ENCODE measurements around the gene XRCC2. TPM values are rescaled to one million over a fixed set of nuclear protein-coding genes. Genes with fewer than 3 reads are reported as not detected.

XRCC2 gene
- total RNA-seq, 2 donors from 2014 or later: 10.1 to 41.2 TPM

DNA sequence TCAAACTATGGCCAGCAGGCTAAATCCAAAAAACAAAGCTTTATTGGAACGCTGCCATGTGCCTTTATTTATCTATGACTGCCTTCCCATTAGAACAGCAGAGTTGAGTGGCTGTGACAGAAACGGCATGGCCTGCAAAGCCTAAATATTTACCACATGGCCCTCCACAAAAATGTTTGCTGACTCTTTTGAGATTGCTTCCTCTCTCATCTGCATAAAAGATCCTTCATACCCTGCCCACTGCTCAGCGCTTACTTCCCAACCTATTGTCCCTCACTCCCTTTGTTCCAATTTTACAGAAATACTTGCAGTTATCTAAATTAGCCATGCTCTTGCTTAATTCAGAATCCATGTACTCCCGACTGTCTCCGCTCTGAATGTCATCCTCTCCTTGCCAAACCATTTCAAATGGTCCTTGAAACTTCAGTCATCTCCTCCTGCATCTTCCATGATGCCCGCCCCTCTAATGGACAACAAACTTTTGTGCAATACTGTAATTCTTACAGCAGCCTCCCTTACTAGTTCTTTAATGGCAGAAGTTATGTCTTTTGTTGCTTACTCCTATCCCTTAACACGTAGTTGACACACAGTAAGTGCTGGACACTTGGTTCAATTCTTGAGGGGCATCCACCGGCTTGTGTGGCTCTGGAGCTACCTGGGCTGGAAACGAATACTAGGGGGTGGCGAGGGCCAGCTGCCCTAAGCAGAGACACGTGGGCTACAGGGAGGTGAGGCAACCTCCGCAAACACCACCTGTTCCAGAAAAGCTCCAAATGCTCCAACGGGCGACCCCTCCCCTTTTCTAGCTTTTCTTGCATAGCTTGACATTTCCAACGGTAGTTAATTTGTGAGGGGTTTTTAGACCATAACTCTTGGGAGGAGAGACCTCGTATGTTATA lies 832 bp downstream of the XRCC2 start:
- Mint-ChIP-seq H3K36me3 (no peaks in the 10 kb centered on the region), H3K4me1 (ENCODE audit: low read depth in 2 of 2) (peaks cover 9 to 14% of the 10 kb centered on the region in 2 donors), H3K27ac (peak overlapping the region; percentile 86 to 91), H3K27me3 (no peaks in the 10 kb centered on the region), H3K9me3 (no peaks in the 10 kb centered on the region), H3K4me3 (peak overlapping the region; percentile 87)
- peak in 1 of 2 donors; percentile 43 for ATAC-seq
- no peak for DNase-seq (ENCODE audit: low spot score)

GRCh38 chr7:152673897-152674296 lies 2.0 kb downstream of the XRCC2 start:
- H3K4me1 Mint-ChIP-seq (ENCODE audit: low read depth in 2 of 2): peaks cover 9 to 14% of the 10 kb centered on the region in 2 donors
- no peak overlapping the region for H3K4me3 Mint-ChIP-seq
- H3K36me3 Mint-ChIP-seq: no peaks in the 10 kb centered on the region
- DNase-seq (ENCODE audit: low spot score) (no peak), ATAC-seq (no peak)
- H3K27ac Mint-ChIP-seq: no peak overlapping the region
- no peaks in the 10 kb centered on the region for H3K9me3 Mint-ChIP-seq
- no peaks in the 10 kb centered on the region for H3K27me3 Mint-ChIP-seq

DNA sequence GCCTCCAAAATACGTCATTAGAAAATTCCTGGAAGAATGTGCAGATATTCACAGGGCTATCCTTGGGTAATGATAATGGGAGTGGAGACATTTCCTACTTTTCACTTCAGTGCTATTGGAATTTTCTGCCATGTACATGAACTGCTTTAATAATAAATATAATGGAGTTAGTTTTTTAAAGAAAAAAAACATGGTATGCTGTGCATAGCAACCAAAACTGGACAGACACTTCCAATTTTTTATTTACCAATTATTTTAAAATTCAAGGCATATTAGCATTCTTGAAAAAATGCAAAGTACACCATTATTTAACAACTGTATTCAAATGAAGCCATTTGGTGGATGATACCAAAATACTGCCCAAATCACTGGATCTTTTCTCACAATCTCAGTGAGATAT lies 3.3 kb downstream of the XRCC2 start:
- H3K4me3 Mint-ChIP-seq: no peak overlapping the region
- ATAC-seq: no peak
- peaks cover 9 to 14% of the 10 kb centered on the region in 2 donors for H3K4me1 Mint-ChIP-seq (ENCODE audit: low read depth in 2 of 2)
- no peak overlapping the region for H3K27ac Mint-ChIP-seq
- H3K36me3 Mint-ChIP-seq: no peaks in the 10 kb centered on the region
- H3K27me3 Mint-ChIP-seq: no peaks in the 10 kb centered on the region
- H3K9me3 Mint-ChIP-seq: no peaks in the 10 kb centered on the region
- DNase-seq (ENCODE audit: low spot score): no peak

DNA sequence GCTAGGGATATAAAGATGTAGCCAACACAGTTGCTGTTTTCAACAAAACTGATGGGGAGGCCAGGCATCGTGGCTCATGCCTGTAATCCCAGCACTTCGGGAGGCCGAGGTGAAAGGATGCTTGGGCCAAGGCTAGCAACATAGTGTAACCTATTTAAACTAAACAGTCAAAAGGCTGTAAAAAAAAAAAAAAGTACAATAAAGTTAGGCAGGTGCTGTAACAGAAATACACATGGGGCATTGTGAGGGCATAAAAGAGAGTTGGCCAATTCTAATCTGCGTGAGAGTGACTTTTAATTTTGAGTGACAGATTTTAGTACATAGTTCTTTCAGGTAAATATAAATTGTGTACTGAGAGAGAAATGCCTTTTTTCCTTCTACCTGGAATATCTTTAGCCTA lies 6.2 kb downstream of the XRCC2 start:
- H3K9me3 Mint-ChIP-seq: no peaks in the 10 kb centered on the region
- peaks cover 0 to under 1% of the 10 kb centered on the region in 2 donors for H3K4me1 Mint-ChIP-seq (ENCODE audit: low read depth in 2 of 2)
- H3K27ac Mint-ChIP-seq: no peak overlapping the region
- H3K4me3 Mint-ChIP-seq: no peak overlapping the region
- no peaks in the 10 kb centered on the region for H3K36me3 Mint-ChIP-seq
- no peaks in the 10 kb centered on the region for H3K27me3 Mint-ChIP-seq
- no peak for ATAC-seq
- no peak for DNase-seq (ENCODE audit: low spot score)

- Mint-ChIP-seq H3K27ac (no peak overlapping the region), H3K27me3 (no peaks in the 10 kb centered on the region), H3K4me1 (ENCODE audit: low read depth in 2 of 2) (no peaks in the 10 kb centered on the region), H3K36me3 (no peaks in the 10 kb centered on the region), H3K4me3 (no peak overlapping the region), H3K9me3 (no peaks in the 10 kb centered on the region)
- ATAC-seq (no peak), DNase-seq (ENCODE audit: low spot score) (no peak)
These were observed 7.0 kb downstream of the XRCC2 start for GRCh38 chr7:152668975-152669374.

DNA sequence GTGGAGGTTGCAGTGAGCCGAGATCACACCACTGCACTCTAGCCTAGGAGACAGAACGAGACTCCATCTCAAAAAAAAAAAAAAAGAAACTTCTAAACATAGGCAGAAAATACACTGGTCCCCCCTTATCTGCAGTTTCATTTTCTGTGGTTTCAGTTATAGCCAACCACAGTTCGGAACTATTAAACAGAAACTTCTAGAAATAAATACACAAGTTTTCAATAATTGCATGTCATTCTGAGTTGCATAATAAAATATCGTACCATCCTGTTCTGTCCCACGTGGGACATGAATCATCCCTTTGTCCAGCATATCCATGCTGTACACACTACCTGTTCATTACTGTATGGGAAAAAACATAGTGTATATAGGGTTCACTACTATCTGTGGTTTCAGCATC lies 8.0 kb downstream of the XRCC2 start:
- ATAC-seq (no peak), DNase-seq (ENCODE audit: low spot score) (no peak)
- no peak overlapping the region for H3K4me3 Mint-ChIP-seq
- H3K27me3 Mint-ChIP-seq: no peaks in the 10 kb centered on the region
- no peaks in the 10 kb centered on the region for H3K4me1 Mint-ChIP-seq (ENCODE audit: low read depth in 2 of 2)
- H3K36me3 Mint-ChIP-seq: no peaks in the 10 kb centered on the region
- no peaks in the 10 kb centered on the region for H3K9me3 Mint-ChIP-seq
- no peak overlapping the region for H3K27ac Mint-ChIP-seq

DNA sequence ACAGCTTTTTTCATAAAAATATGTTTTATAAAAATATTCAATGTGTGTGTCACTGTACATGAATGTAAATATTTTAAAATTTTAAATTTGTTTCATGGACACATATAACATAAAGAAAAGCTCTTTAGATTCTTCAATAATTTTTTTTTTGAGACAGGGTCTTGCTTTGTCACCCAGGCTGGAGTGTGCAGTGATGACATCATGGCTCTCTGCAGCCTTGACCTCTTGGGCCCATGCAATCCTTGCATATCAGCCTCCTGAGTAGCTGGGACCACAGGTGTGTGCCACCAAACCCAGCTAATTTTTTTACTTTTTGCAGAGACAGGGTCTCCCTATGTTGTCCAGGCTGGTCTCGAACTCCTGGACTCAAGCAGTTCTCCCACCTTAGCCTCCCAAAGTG lies 9.9 kb downstream of the XRCC2 start:
- DNase-seq (ENCODE audit: low spot score) (no peak), ATAC-seq (no peak)
- H3K4me1 Mint-ChIP-seq (ENCODE audit: low read depth in 2 of 2): no peaks in the 10 kb centered on the region
- H3K4me3 Mint-ChIP-seq: no peak overlapping the region
- no peak overlapping the region for H3K27ac Mint-ChIP-seq
- H3K27me3 Mint-ChIP-seq: no peaks in the 10 kb centered on the region
- H3K9me3 Mint-ChIP-seq: no peaks in the 10 kb centered on the region
- H3K36me3 Mint-ChIP-seq: no peaks in the 10 kb centered on the region

DNA sequence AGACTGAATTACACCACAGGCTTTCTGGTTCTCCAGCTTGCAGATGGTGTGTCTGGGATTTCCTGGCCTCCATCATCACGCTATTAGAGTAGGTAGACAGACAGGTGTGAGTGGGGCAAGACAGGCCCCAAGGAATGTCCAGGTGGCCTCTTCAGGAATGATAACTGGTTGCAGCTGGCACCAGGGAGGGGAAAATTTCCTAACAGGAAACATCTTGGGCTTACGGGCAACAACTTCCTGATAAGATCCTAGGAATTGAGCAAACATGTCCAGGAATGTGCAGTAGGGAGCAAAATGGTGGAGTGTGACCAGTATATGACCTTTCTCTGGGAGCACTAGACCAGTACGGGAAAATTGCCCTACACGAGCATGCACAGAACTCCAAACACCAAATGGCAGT lies 11.3 kb downstream of the XRCC2 start:
- ATAC-seq: no peak

GRCh38 chr7:152663931-152664330 lies 12.0 kb downstream of the XRCC2 start:
- H3K36me3 Mint-ChIP-seq: peaks cover 5% of the 10 kb centered on the region
- H3K4me1 Mint-ChIP-seq (ENCODE audit: low read depth in 2 of 2): peaks cover 0 to 2% of the 10 kb centered on the region in 2 donors

More for the DNA sequence above, 11.3 kb downstream of the XRCC2 start:
- Mint-ChIP-seq H3K27me3 (no peaks in the 10 kb centered on the region), H3K4me1 (ENCODE audit: low read depth in 2 of 2) (no peaks in the 10 kb centered on the region), H3K36me3 (no peaks in the 10 kb centered on the region), H3K9me3 (no peaks in the 10 kb centered on the region), H3K4me3 (no peak overlapping the region), H3K27ac (no peak overlapping the region)
- DNase-seq (ENCODE audit: low spot score): no peak

GRCh38 chr7:152663148-152663740 lies 12.7 kb downstream of the XRCC2 start:
- H3K27ac Mint-ChIP-seq: no peak overlapping the region
- H3K36me3 Mint-ChIP-seq: peaks cover 10% of the 10 kb centered on the region
- no peak for DNase-seq (ENCODE audit: low spot score)
- H3K4me1 Mint-ChIP-seq (ENCODE audit: low read depth in 2 of 2): peaks cover 0 to 7% of the 10 kb centered on the region in 2 donors
- no peaks in the 10 kb centered on the region for H3K9me3 Mint-ChIP-seq
- no peak overlapping the region for H3K4me3 Mint-ChIP-seq
- H3K27me3 Mint-ChIP-seq: no peaks in the 10 kb centered on the region
- no peak for ATAC-seq

More at GRCh38 chr7:152663931-152664330, 12.0 kb downstream of the XRCC2 start:
- Mint-ChIP-seq H3K27ac (no peak overlapping the region), H3K4me3 (no peak overlapping the region), H3K9me3 (no peaks in the 10 kb centered on the region), H3K27me3 (no peaks in the 10 kb centered on the region)
- ATAC-seq (no peak), DNase-seq (ENCODE audit: low spot score) (no peak)

- Mint-ChIP-seq H3K4me3 (no peak overlapping the region), H3K4me1 (ENCODE audit: low read depth in 2 of 2) (peaks cover 0 to 7% of the 10 kb centered on the region in 2 donors), H3K27me3 (no peaks in the 10 kb centered on the region), H3K9me3 (no peaks in the 10 kb centered on the region), H3K27ac (no peak overlapping the region), H3K36me3 (peaks cover 10% of the 10 kb centered on the region)
- ATAC-seq (peak in 1 of 2 donors; percentile 40), DNase-seq (ENCODE audit: low spot score) (no peak)
These were observed 14.5 kb downstream of the XRCC2 start for GRCh38 chr7:152661479-152661878.

GRCh38 chr7:152660021-152660420 lies 15.9 kb downstream of the XRCC2 start:
- Mint-ChIP-seq H3K4me1 (ENCODE audit: low read depth in 2 of 2) (peaks cover 0 to 7% of the 10 kb centered on the region in 2 donors), H3K9me3 (no peaks in the 10 kb centered on the region), H3K36me3 (peaks cover 10% of the 10 kb centered on the region), H3K4me3 (no peak overlapping the region), H3K27ac (no peak overlapping the region), H3K27me3 (no peaks in the 10 kb centered on the region)
- no peak for DNase-seq (ENCODE audit: low spot score)
- no peak for ATAC-seq

DNA sequence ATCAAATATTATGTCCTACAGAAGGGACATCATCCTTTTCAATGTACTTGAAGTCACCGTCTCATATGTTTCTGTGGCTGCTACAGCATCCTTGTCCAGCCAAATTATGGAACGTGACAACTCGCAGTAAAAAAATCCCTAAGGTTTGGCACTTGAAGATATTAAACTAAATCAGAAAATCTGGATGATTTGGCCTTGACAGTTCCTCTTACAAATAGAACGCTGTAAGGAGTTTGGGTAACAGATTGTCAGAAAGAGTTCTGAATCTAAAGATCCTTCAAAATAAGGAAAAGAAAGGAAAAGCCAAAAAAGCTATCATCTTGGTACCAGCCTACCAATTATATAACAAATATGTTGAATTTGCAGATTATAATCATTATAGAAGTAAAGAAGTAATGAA lies 21.0 kb downstream of the XRCC2 start:
- peaks cover 0 to 7% of the 10 kb centered on the region in 2 donors for H3K4me1 Mint-ChIP-seq (ENCODE audit: low read depth in 2 of 2)
- no peaks in the 10 kb centered on the region for H3K27me3 Mint-ChIP-seq
- DNase-seq (ENCODE audit: low spot score) (no peak), ATAC-seq (no peak)
- no peaks in the 10 kb centered on the region for H3K9me3 Mint-ChIP-seq
- no peak overlapping the region for H3K27ac Mint-ChIP-seq
- no peak overlapping the region for H3K4me3 Mint-ChIP-seq
- peaks cover 10% of the 10 kb centered on the region for H3K36me3 Mint-ChIP-seq

DNA sequence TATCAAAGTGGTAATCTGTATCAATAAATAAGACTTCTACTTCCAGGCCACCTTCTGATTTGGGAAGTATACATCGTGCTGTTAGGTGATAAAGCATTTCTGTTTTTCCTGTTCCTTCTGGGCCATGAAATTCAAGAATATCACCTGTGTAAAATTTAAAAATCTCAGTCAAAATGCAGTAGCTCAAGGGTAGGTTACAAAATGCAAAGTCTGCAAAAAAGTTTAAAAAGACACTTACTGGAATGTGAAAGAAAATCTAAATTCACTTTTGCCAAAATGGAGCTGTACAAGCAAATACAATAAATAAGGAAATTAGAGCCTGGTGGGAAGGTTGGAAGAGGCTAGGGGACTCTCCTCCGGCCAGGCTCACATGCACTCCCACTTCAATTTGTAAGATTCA lies 26.7 kb downstream of the XRCC2 start:
- Mint-ChIP-seq H3K36me3 (peaks cover 10% of the 10 kb centered on the region), H3K27me3 (no peaks in the 10 kb centered on the region), H3K9me3 (no peaks in the 10 kb centered on the region)

More for the DNA sequence above, 26.7 kb downstream of the XRCC2 start:
- no peak for DNase-seq (ENCODE audit: low spot score)
- Mint-ChIP-seq H3K4me3 (no peak overlapping the region), H3K4me1 (ENCODE audit: low read depth in 2 of 2) (no peaks in the 10 kb centered on the region), H3K27ac (no peak overlapping the region)
- ATAC-seq: no peak
